Brain microvascular endothelial cell (primary cell): ENCODE results near the gene NAGLU.

Experiments
- DNase-seq: peaks from one replicate; pipeline ENCODE4 v3.0.0-alpha.2; 2020
- H3K27ac ChIP-seq: fragments of 250-450 bp; sonication (Bioruptor Pico); 2 replicates; pipeline ENCODE4 v1.5.1; 2020; ENCODE audit warnings: mild to moderate bottlenecking, moderate library complexity
- H3K27me3 ChIP-seq: fragments of 250-450 bp; sonication (Bioruptor Pico); replicated peaks from 2 replicates; pipeline ENCODE4 v1.5.1; 2020; ENCODE audit warnings: mild to moderate bottlenecking
- H3K36me3 ChIP-seq: fragments of 250-450 bp; sonication (Bioruptor Pico); replicated peaks from 2 replicates; pipeline ENCODE4 v1.5.1; 2020; ENCODE audit warnings: mild to moderate bottlenecking
- H3K4me3 ChIP-seq: 2 replicates; pipeline ENCODE4 v1.5.1; 2011; ENCODE audit warnings: low read depth, mild to moderate bottlenecking, control low read depth, low read length, moderate library complexity
- CTCF ChIP-seq: IDR thresholded peaks from 2 replicates; pipeline ENCODE4 v1.5.1; 2011; ENCODE audit warnings: low read depth, mild to moderate bottlenecking, moderate library complexity, low read length, control low read depth, inconsistent platforms; ENCODE audit errors: missing control alignments
- in situ Hi-C: cut with HindIII; loops from 2 replicates; pipeline ENCODE4 v1.10.0; 2017; ENCODE audit warnings: low sequenced_read_pairs, low pct_ligation_motif_present

Gene NAGLU

GRCh38 chr17:42502926-42503325 lies 33.1 kb upstream of the NAGLU start:
- H3K27me3 ChIP-seq = no peaks in the 10 kb centered on the region
- no peak for DNase-seq
- in situ Hi-C loops = loop anchor here (25.0 kb wide), 1 partner anchor 191 kb away; no protein-coding TSS in a partner anchor
- peaks cover 31% of the 10 kb centered on the region for H3K36me3 ChIP-seq
- TF ChIP-seq CTCF = no peak
- no peak overlapping the region for H3K27ac ChIP-seq
- H3K4me3 ChIP-seq = no peak overlapping the region

GRCh38 chr17:42507671-42508070 lies 28.4 kb upstream of the NAGLU start:
- in situ Hi-C loops = loop anchor here (25.0 kb wide), 1 partner anchor 195 kb away; no protein-coding TSS in a partner anchor
- Histone ChIP-seq H3K4me3 (no peak overlapping the region), H3K27ac (no peak overlapping the region), H3K27me3 (no peaks in the 10 kb centered on the region), H3K36me3 (peaks cover 35% of the 10 kb centered on the region)
- DNase-seq = no peak
- TF ChIP-seq CTCF = no peak

GRCh38 chr17:42508426-42509165 lies 27.4 kb upstream of the NAGLU start:
- peaks cover 28% of the 10 kb centered on the region for H3K36me3 ChIP-seq

GRCh38 chr17:42509409-42509808 lies 26.6 kb upstream of the NAGLU start:
- no peak overlapping the region for H3K4me3 ChIP-seq
- TF ChIP-seq CTCF = no peak
- no peak for DNase-seq
- H3K27ac ChIP-seq = no peak overlapping the region
- H3K36me3 ChIP-seq = peaks cover 24% of the 10 kb centered on the region
- in situ Hi-C loops = loop anchor here (25.0 kb wide), 1 partner anchor 197 kb away; no protein-coding TSS in a partner anchor
- H3K27me3 ChIP-seq = no peaks in the 10 kb centered on the region

More at GRCh38 chr17:42508426-42509165, 27.4 kb upstream of the NAGLU start:
- TF ChIP-seq CTCF = no peak
- Histone ChIP-seq H3K27ac (no peak overlapping the region), H3K4me3 (no peak overlapping the region), H3K27me3 (no peaks in the 10 kb centered on the region)
- no peak for DNase-seq
- in situ Hi-C loops = loop anchor here (25.0 kb wide), 1 partner anchor 196 kb away; no protein-coding TSS in a partner anchor

- in situ Hi-C loops = loop anchor here (25.0 kb wide), 1 partner anchor 198 kb away; no protein-coding TSS in a partner anchor
- no peak for DNase-seq
- H3K36me3 ChIP-seq = peaks cover 23% of the 10 kb centered on the region
- no peak overlapping the region for H3K27ac ChIP-seq
- no peaks in the 10 kb centered on the region for H3K27me3 ChIP-seq
- no peak for TF ChIP-seq CTCF
- H3K4me3 ChIP-seq = no peak overlapping the region
These were observed 26.2 kb upstream of the NAGLU start for GRCh38 chr17:42509841-42510240.
